Calu3 (cell line): ENCODE results near the gene MED27. TPM values are rescaled to one million over a fixed set of nuclear protein-coding genes. Genes with fewer than 3 reads are reported as not detected.
A peak's percentile ranks its signal among the peaks of the same experiment; 100 is the strongest.

Experiments used
- BruUV-seq: library from RNA; stranded (reverse); fragments of 400-500 nt; replicated peaks from 2 replicates; lab custom pipeline; 2021; lab: Mats Ljungman, UMichigan
- CTCF ChIA-PET: fragments of 300-600 bp; sonication (Branson Sonifier 250); formaldehyde crosslinking; loops from one replicate; lab custom pipeline; 2022; ENCODE audit warnings: antibody characterized with exemption; lab: Charles Lee
- DNase-seq: peaks from one replicate; pipeline ENCODE4 v3.0.0; 2022
- H3K27ac Mint-ChIP-seq: one replicate; pipeline ENCODE4 v1.8.0; 2022; ENCODE audit warnings: mixed read lengths; ENCODE audit not compliant: unreplicated experiment
- H3K27me3 Mint-ChIP-seq: one replicate; pipeline ENCODE4 v1.8.0; 2022; ENCODE audit warnings: mixed read lengths; ENCODE audit not compliant: unreplicated experiment
- H3K36me3 Mint-ChIP-seq: one replicate; pipeline ENCODE4 v1.8.0; 2022; ENCODE audit warnings: mild to moderate bottlenecking, moderate library complexity, mixed read lengths; ENCODE audit not compliant: insufficient read depth, unreplicated experiment
- H3K4me1 Mint-ChIP-seq: one replicate; pipeline ENCODE4 v1.8.0; 2022; ENCODE audit warnings: mild to moderate bottlenecking, low read depth, mixed read lengths; ENCODE audit not compliant: unreplicated experiment
- H3K4me3 Mint-ChIP-seq: one replicate; pipeline ENCODE4 v1.8.0; 2022; ENCODE audit warnings: mild to moderate bottlenecking, low read depth, moderate library complexity, mixed read lengths; ENCODE audit not compliant: unreplicated experiment
- H3K9me3 Mint-ChIP-seq: one replicate; pipeline ENCODE4 v1.8.0; 2022; ENCODE audit warnings: low read depth, mixed read lengths; ENCODE audit not compliant: unreplicated experiment
- intact Hi-C: fragments of 100-400 bp; cut with micrococcal nuclease; formaldehyde crosslinking; loops from one replicate; pipeline ENCODE4 v1.10.0; 2022; ENCODE audit not compliant: unreplicated experiment
- total RNA-seq: library from RNA; stranded (reverse); gene quantifications from 2 replicates; pipeline ENCODE4 v1.2.3, GENCODE V29; 2022
- TF ChIP-seq, protein P1 (sequence below): fragments of 200-600 bp; IDR thresholded peaks from one replicate; pipeline ENCODE4 v1.8.0; 2022; ENCODE audit warnings: antibody characterized with exemption; ENCODE audit not compliant: unreplicated experiment

Gene MED27
- total RNA-seq, 1 experiment from 2014 or later: 19.3 TPM

DNA sequence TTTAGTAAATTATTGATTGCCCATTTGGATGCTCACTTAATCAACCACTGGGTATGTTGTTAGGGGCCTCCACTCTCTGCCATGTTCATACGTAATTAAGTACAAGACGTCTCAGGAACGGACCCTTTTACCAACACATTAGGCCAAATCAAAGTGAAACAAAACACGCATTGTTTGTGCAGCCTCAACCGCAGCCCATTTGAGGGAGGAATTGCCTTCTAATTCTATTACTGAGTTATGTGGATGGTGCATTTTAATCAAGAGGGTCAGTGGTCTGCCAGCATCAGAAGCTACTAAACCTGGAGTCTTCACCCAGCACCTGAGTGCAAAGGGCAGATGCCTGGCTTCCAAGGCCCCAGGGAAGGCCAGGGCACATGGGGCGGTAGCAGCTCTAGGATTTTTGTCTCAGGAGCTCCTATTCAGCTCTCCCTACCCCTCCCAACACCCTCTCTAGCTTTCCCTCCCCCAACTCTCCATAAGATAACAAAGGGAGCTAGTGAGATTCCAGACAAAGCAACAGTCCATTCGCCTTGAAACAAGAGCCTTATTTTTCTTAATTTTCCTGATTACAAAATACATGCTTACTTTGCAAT, 7.9 kb upstream of the MED27 start:
- H3K27ac Mint-ChIP-seq: no peak overlapping the region
- TF ChIP-seq, protein P1, sequence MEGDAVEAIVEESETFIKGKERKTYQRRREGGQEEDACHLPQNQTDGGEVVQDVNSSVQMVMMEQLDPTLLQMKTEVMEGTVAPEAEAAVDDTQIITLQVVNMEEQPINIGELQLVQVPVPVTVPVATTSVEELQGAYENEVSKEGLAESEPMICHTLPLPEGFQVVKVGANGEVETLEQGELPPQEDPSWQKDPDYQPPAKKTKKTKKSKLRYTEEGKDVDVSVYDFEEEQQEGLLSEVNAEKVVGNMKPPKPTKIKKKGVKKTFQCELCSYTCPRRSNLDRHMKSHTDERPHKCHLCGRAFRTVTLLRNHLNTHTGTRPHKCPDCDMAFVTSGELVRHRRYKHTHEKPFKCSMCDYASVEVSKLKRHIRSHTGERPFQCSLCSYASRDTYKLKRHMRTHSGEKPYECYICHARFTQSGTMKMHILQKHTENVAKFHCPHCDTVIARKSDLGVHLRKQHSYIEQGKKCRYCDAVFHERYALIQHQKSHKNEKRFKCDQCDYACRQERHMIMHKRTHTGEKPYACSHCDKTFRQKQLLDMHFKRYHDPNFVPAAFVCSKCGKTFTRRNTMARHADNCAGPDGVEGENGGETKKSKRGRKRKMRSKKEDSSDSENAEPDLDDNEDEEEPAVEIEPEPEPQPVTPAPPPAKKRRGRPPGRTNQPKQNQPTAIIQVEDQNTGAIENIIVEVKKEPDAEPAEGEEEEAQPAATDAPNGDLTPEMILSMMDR: no peak
- DNase-seq: no peak
- H3K27me3 Mint-ChIP-seq: peaks cover 50% of the 10 kb centered on the region
- BruUV-seq: no TSS peak
- H3K9me3 Mint-ChIP-seq: no peaks in the 10 kb centered on the region
- intact Hi-C loops: no loop called here
- no peaks in the 10 kb centered on the region for H3K4me1 Mint-ChIP-seq
- no peak overlapping the region for H3K4me3 Mint-ChIP-seq
- CTCF ChIA-PET: no interaction called here
- H3K36me3 Mint-ChIP-seq: no peaks in the 10 kb centered on the region

DNA sequence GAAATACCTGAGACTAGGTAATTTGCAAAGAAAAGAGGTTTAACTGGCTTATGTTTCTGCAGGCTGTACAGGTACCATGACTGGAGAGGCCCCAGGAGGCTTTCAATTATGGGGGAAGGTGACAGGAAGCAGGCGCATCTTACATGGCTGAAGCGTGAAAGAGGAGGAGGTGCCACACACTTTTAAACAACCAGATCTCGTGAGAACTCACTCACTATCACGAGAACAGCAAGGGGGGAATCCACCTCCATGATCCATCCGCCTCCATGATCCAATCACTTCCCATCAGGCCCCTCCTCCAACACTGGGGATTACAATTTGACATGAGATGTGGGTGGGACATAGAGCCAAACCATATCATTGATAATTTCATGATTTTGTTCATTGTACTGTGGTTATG, 2.5 kb upstream of the MED27 start:
- CTCF ChIA-PET: no interaction called here
- Mint-ChIP-seq H3K36me3 (peaks cover 15% of the 10 kb centered on the region), H3K4me1 (peaks cover 17% of the 10 kb centered on the region), H3K27ac (no peak overlapping the region), H3K27me3 (peaks cover 28% of the 10 kb centered on the region), H3K4me3 (no peak overlapping the region), H3K9me3 (no peaks in the 10 kb centered on the region)
- BruUV-seq: no TSS peak
- TF ChIP-seq, protein P1: no peak
- intact Hi-C loops: no loop called here
- no peak for DNase-seq

DNA sequence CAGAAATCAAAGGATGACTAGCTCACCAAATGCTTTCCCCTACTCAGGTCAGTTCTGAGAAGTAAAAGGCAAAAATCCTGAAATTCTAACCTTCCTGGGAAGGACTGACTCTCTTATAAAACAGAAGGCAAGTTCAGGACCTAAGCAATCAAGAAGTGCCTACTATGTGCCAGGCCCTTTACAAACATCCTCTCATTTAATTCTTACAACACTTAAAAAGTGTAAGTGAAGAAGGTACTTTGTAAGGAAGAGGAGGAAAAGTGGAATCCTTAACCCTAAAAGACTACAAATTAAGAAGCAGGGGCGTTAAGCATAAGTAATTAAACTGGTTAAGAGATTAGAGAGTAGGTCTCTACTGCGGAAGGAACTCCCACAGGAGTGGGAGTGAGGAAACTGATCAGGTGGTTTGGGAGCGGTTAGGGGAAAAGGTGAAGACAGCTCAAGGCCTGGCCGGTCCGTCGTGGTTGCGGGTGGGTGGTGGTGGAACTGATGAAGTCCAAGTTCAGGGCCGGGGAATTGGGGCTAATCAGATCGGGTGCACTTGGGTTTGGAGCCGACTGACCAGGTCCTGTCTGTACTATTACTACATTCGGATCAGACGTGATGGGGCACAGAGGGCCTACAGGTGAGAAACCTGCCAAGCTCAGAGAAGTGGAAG, 839 bp downstream of the MED27 start:
- intact Hi-C loops: no loop called here
- CTCF ChIA-PET: interaction anchor here (1.0 to 1.2 kb wide), 2 partner anchors 27 to 158 kb away, joined by 3 to 4 read pairs; no protein-coding TSS in a partner anchor
- TF ChIP-seq, protein P1: no peak
- H3K27me3 Mint-ChIP-seq: no peaks in the 10 kb centered on the region
- H3K9me3 Mint-ChIP-seq: no peaks in the 10 kb centered on the region
- H3K4me1 Mint-ChIP-seq: peaks cover 17% of the 10 kb centered on the region
- no TSS peak for BruUV-seq
- DNase-seq: no peak
- peaks cover 15% of the 10 kb centered on the region for H3K36me3 Mint-ChIP-seq
- peak overlapping the region; percentile 96 for H3K4me3 Mint-ChIP-seq
- H3K27ac Mint-ChIP-seq: peak overlapping the region; percentile 90

DNA sequence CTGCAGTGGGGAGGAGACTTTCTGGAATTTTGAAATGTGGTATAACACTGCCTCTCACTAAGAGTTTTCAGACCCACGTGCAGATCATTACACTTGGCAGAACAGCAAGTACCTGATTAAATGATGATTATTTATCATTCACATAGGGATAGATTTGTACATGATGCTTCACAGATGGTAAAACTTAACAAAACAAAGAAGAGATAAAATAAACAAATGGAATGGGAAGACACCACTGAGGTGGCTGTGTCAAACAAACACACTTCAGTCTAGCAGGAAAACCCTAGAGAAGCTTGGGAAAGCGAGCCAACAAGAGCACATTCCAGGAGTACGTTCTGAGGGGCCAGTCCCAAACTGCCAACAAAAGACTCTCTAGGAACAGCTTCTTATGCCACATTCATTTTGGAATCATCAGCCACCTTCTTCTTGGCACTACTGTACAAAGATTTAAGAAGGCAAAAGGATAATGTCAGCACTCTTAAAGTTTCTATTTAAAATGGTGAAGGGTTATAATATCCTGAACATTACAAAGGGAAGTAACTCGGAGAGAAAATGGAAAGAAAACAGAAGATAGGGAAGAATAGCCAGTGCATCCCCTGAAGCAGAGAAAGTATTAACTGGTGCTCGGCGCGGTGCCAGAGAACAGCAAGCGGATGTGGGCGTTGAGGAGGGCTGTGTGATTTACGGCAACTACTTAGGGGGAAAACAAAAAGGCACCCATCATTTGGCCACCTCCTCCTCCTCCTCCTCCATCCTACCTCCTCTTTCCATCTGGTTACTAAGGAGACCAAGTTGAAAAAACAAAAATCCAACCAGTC, 1.6 kb downstream of the MED27 start:
- CTCF ChIA-PET: interaction anchor here (1.0 kb wide), 1 partner anchor 28 kb away, joined by 3 read pairs; no protein-coding TSS in a partner anchor
- peaks cover 15% of the 10 kb centered on the region for H3K36me3 Mint-ChIP-seq

More for the DNA sequence above, 1.6 kb downstream of the MED27 start:
- H3K4me1 Mint-ChIP-seq: peaks cover 17% of the 10 kb centered on the region
- H3K4me3 Mint-ChIP-seq: peak overlapping the region; percentile 96
- no peaks in the 10 kb centered on the region for H3K9me3 Mint-ChIP-seq
- BruUV-seq: no TSS peak
- H3K27me3 Mint-ChIP-seq: no peaks in the 10 kb centered on the region
- TF ChIP-seq, protein P1: no peak
- intact Hi-C loops: no loop called here
- H3K27ac Mint-ChIP-seq: peak overlapping the region; percentile 90
- no peak for DNase-seq
